ENCODE measurements around the gene CHM. TPM values are rescaled to one million over a fixed set of nuclear protein-coding genes. Genes with fewer than 3 reads are reported as not detected.
A peak's percentile ranks its signal among the peaks of the same experiment; 100 is the strongest.

Gene CHM
- total RNA-seq, 1 donor from 2014 or later: 13.1 TPM

DNA sequence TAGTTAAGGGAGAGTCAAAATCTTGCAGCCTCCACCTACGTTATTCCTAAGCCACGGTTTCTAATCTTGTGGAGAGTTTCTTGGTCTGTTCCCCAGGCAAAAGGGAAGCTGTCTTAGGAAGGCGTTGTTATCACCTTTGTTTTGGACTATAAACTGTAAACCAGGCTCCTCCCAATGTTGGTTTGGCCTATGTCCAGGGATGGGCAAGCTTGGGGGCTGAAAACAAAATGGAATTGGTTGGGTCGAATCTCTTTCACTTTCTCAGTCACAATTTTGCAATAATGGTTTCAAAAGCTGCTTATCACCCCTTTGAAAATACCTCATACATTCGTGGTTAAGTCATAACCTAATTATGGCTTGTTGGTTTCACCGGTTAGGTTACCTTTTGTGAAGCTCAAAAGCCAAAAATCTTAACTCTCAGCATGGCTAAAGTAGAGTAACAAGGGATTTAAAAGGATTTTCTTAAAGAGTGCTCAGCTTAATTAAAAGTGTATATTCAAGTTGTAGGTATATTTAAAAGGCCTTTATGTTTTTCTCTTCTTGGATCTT, 232.1 kb downstream of the CHM start:
- TF ChIP-seq, protein P1, sequence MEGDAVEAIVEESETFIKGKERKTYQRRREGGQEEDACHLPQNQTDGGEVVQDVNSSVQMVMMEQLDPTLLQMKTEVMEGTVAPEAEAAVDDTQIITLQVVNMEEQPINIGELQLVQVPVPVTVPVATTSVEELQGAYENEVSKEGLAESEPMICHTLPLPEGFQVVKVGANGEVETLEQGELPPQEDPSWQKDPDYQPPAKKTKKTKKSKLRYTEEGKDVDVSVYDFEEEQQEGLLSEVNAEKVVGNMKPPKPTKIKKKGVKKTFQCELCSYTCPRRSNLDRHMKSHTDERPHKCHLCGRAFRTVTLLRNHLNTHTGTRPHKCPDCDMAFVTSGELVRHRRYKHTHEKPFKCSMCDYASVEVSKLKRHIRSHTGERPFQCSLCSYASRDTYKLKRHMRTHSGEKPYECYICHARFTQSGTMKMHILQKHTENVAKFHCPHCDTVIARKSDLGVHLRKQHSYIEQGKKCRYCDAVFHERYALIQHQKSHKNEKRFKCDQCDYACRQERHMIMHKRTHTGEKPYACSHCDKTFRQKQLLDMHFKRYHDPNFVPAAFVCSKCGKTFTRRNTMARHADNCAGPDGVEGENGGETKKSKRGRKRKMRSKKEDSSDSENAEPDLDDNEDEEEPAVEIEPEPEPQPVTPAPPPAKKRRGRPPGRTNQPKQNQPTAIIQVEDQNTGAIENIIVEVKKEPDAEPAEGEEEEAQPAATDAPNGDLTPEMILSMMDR (IDR thresholded peaks at IDR 0.05; ENCODE audit: borderline replicate concordance): no peak
- no peak for DNase-seq
- Histone ChIP-seq H3K27me3 (ENCODE audit: low read depth) (no peaks in the 10 kb centered on the region), H3K27ac (replicated peaks) (no peak overlapping the region), H3K4me3 (no peak overlapping the region), H3K4me1 (no peaks in the 10 kb centered on the region), H3K9me3 (replicated peaks) (peaks cover 28% of the 10 kb centered on the region), H3K36me3 (no peaks in the 10 kb centered on the region)
- intact Hi-C loops (cut with micrococcal nuclease): no loop called here

Small RNA genes lying within 50 kb of the gene (microRNA-seq; reads per million reads assigned to microRNA genes)
- not detected for gene MIR1321
- gene MIR361: 2,529 reads per million, percentile 90 among the genes with 10 or more reads in this experiment

Other genes starting within 250 kb of the CHM start
- gene DACH2, start 100.9 kb upstream of the CHM start, total RNA-seq: not detected